ENCODE data around the gene IL9R.
A peak's percentile ranks its signal among the peaks of the same experiment; 100 is the strongest.

Gene IL9R

GRCh38 chrX:155997436-155997835 lies at the start of gene IL9R:
TSS of gene IL9R (plus strand) at chrX:155997696. CDS start at chrX:155997760, 64 bp downstream.
- no peak within 1 kb of the TSS; the same call in 1 of the 2 replicates for H3K4me3 ChIP-seq (ENCODE audit: low read depth, low read length)
- TF ChIP-seq CTCF (IDR thresholded peaks at IDR 0.05; ENCODE audit: low read depth, low read length, missing control alignments): no peak
- DNase-seq (ENCODE audit: low read depth): peak; percentile 19

GRCh38 chrX:155949098-155949497 lies 48.4 kb upstream of the IL9R start:
- no peak for DNase-seq (ENCODE audit: low read depth)
- no peak for TF ChIP-seq CTCF (IDR thresholded peaks at IDR 0.05; ENCODE audit: low read depth, low read length, missing control alignments)
- H3K4me3 ChIP-seq (ENCODE audit: low read depth, low read length): no peak overlapping the region

- no peak for DNase-seq (ENCODE audit: low read depth)
- no peak overlapping the region for H3K4me3 ChIP-seq (ENCODE audit: low read depth, low read length)
- no peak for TF ChIP-seq CTCF (IDR thresholded peaks at IDR 0.05; ENCODE audit: low read depth, low read length, missing control alignments)
Measured at GRCh38 chrX:155951237-155951789, 46.2 kb upstream of the IL9R start.

- TF ChIP-seq CTCF (IDR thresholded peaks at IDR 0.05; ENCODE audit: low read depth, low read length, missing control alignments): no peak
- H3K4me3 ChIP-seq (ENCODE audit: low read depth, low read length): no peak overlapping the region
- no peak for DNase-seq (ENCODE audit: low read depth)
Measured at GRCh38 chrX:155953055-155953454, 44.4 kb upstream of the IL9R start.

GRCh38 chrX:155954793-155955192 lies 42.7 kb upstream of the IL9R start:
- TF ChIP-seq CTCF (IDR thresholded peaks at IDR 0.05; ENCODE audit: low read depth, low read length, missing control alignments): no peak
- H3K4me3 ChIP-seq (ENCODE audit: low read depth, low read length): no peak overlapping the region
- no peak for DNase-seq (ENCODE audit: low read depth)

GRCh38 chrX:155956099-155956498 lies 41.4 kb upstream of the IL9R start:
- DNase-seq (ENCODE audit: low read depth): no peak
- no peak overlapping the region for H3K4me3 ChIP-seq (ENCODE audit: low read depth, low read length)
- no peak for TF ChIP-seq CTCF (IDR thresholded peaks at IDR 0.05; ENCODE audit: low read depth, low read length, missing control alignments)

- H3K4me3 ChIP-seq (ENCODE audit: low read depth, low read length): no peak overlapping the region
- DNase-seq (ENCODE audit: low read depth): no peak
- TF ChIP-seq CTCF (IDR thresholded peaks at IDR 0.05; ENCODE audit: low read depth, low read length, missing control alignments): no peak
Measured at GRCh38 chrX:155956649-155957048, 40.8 kb upstream of the IL9R start.
